HCT116 (cell line): Measurements from ENCODE around the gene PNRC2. TPM values are rescaled to one million over a fixed set of nuclear protein-coding genes. Genes with fewer than 3 reads are reported as not detected.

Source experiments
- ATAC-seq: fragments of 200-7000 bp; cut with Tn5 transposase; 2 replicates; pipeline ENCODE4 v1.9.1; 2020; ENCODE audit warnings: mild to moderate bottlenecking, moderate library complexity
- BruUV-seq: library from RNA; stranded (reverse); fragments of 400-500 nt; replicated peaks from 2 replicates; lab custom pipeline; 2021; lab: Mats Ljungman, UMichigan
- CTCF ChIA-PET: fragments of 300-600 bp; sonication (Branson Sonifier 250); formaldehyde crosslinking; loops from one replicate; lab custom pipeline; 2021; ENCODE audit warnings: antibody characterized with exemption; lab: Charles Lee
- POLR2A ChIA-PET: fragments of 300-600, 350-600 bp; sonication (Branson Sonifier 250); formaldehyde crosslinking; loops from one replicate; lab custom pipeline; 2021; ENCODE audit warnings: antibody characterized with exemption; lab: Charles Lee
- RAD21 ChIA-PET, 2 experiments: fragments of 300-600 bp; sonication (Branson Sonifier 250); formaldehyde crosslinking; loops; one replicate each; lab custom pipeline; 2023; ENCODE audit warnings: low total read pairs in 2 of 2; ENCODE audit not compliant: uncharacterized antibody in 2 of 2, unreplicated experiment in 2 of 2, low non-redundant PET in 1 of 2; lab: Charles Lee
- DNase-seq: peaks from one replicate; pipeline ENCODE4 v3.0.0-alpha.2; 2010; ENCODE audit warnings: low read depth, low spot score
- H2AFZ ChIP-seq: fragments of 200-600 bp; shearing (Covaris generic), sonication (generic); 2 replicates; pipeline ENCODE4 v1.6.1; 2017; ENCODE audit warnings: low read depth, mixed run types, mixed read lengths, antibody characterized with exemption, low read length; ENCODE audit not compliant: poor library complexity, severe bottlenecking
- H3K27ac ChIP-seq: 2 replicates; pipeline ENCODE4 v1.5.1; 2012; ENCODE audit warnings: low read depth, low read length
- H3K27me3 ChIP-seq: fragments of 200-600 bp; sonication (generic); 2 replicates; pipeline ENCODE4 v1.6.1; 2016; ENCODE audit warnings: mixed run types, low read length, mixed read lengths; ENCODE audit not compliant: insufficient read depth
- H3K36me3 ChIP-seq, 2 experiments: fragments of 200-500 bp in 1 of 2; fragments of 200-600 bp in 1 of 2; sonication (Bioruptor generic) in 1 of 2; sonication (generic) in 1 of 2; 2 replicates each; pipeline versions ENCODE4 v1.5.1 to v1.6.1; 2014 to 2016; ENCODE audit warnings: low read length in 2 of 2, inconsistent platforms in 1 of 2, mixed read lengths in 1 of 2, mixed run types in 1 of 2; ENCODE audit not compliant: insufficient read depth in 2 of 2, control insufficient read depth in 1 of 2
- H3K4me1 ChIP-seq, 2 experiments: fragments of 200-600 bp in 1 of 2; sonication (generic) in 1 of 2; 2 replicates each; pipeline versions ENCODE4 v1.5.1 to v1.6.1; 2012 to 2017; ENCODE audit warnings: low read length in 2 of 2, inconsistent platforms in 1 of 2, mild to moderate bottlenecking in 1 of 2, mixed read lengths in 1 of 2, mixed run types in 1 of 2, moderate library complexity in 1 of 2; ENCODE audit not compliant: insufficient read depth in 2 of 2, control insufficient read depth in 1 of 2
- H3K4me2 ChIP-seq: fragments of 200-600 bp; sonication (generic); 2 replicates; pipeline ENCODE4 v1.6.1; 2017; ENCODE audit warnings: mixed run types, low read length, mixed read lengths
- H3K4me3 ChIP-seq, 2 experiments: fragments of 200-600 bp in 1 of 2; sonication (generic) in 1 of 2; replicated peaks in 1 of 2; 2 replicates each; pipeline ENCODE4 v1.5.1; 2011 to 2016; ENCODE audit warnings: low read length in 2 of 2, control low read depth in 1 of 2, low read depth in 1 of 2, mild to moderate bottlenecking in 1 of 2, mixed read lengths in 1 of 2, mixed run types in 1 of 2
- H3K79me2 ChIP-seq: fragments of 200-600 bp; sonication (generic); 2 replicates; pipeline ENCODE4 v1.6.1; 2017; ENCODE audit warnings: mild to moderate bottlenecking, mixed run types, low read length, moderate library complexity, mixed read lengths; ENCODE audit not compliant: insufficient read depth
- H3K9ac ChIP-seq: fragments of 200-600 bp; sonication (generic); 2 replicates; pipeline ENCODE4 v1.6.1; 2016; ENCODE audit warnings: low read length, mixed read lengths
- H3K9me2 ChIP-seq: fragments of 200-600 bp; sonication (generic), shearing (Covaris generic); 2 replicates; pipeline ENCODE4 v1.6.1; 2017; ENCODE audit warnings: mixed run types, mild to moderate bottlenecking, moderate library complexity; ENCODE audit not compliant: insufficient read depth
- H3K9me3 ChIP-seq, 2 experiments: fragments of 200-500 bp in 1 of 2; fragments of 200-600 bp in 1 of 2; sonication (Bioruptor generic) in 1 of 2; sonication (generic) in 1 of 2; 2 replicates each; pipeline ENCODE4 v1.6.1; 2014 to 2017; ENCODE audit warnings: low read length in 2 of 2, mixed read lengths in 2 of 2, inconsistent platforms in 1 of 2, low read depth in 1 of 2, mild to moderate bottlenecking in 1 of 2, mixed run types in 1 of 2, moderate library complexity in 1 of 2; ENCODE audit not compliant: control insufficient read depth in 1 of 2, insufficient read depth in 1 of 2
- H4K20me1 ChIP-seq: fragments of 200-600 bp; sonication (generic), shearing (Covaris generic); 2 replicates; pipeline ENCODE4 v1.6.1; 2017; ENCODE audit warnings: mixed run types, mild to moderate bottlenecking, moderate library complexity; ENCODE audit not compliant: insufficient read depth
- EGR1 ChIP-seq: IDR thresholded peaks from 2 replicates; pipeline ENCODE4 v1.6.1; 2012; ENCODE audit warnings: low read depth
- EZH2 ChIP-seq: fragments of 200-600 bp; sonication (generic); IDR thresholded peaks from 2 replicates; pipeline ENCODE4 v1.6.1; 2017; ENCODE audit warnings: antibody characterized with exemption, mixed run types
- EZH2phosphoT487 ChIP-seq: fragments of 200-600 bp; IDR thresholded peaks from 2 replicates; pipeline ENCODE4 v1.6.1; 2018; ENCODE audit warnings: antibody characterized with exemption, borderline replicate concordance
- JUND ChIP-seq: IDR thresholded peaks from 2 replicates; pipeline ENCODE4 v1.6.1; 2012
- POLR2AphosphoS5 ChIP-seq: IDR thresholded peaks from 2 replicates; pipeline ENCODE4 v1.6.1; 2011; ENCODE audit warnings: mild to moderate bottlenecking, low read depth, low read length, moderate library complexity
- SIN3A ChIP-seq: IDR thresholded peaks from 2 replicates; pipeline ENCODE4 v1.6.1; 2012; ENCODE audit warnings: low read depth
- ZNF274 ChIP-seq: fragments of 200-500 bp; sonication (Bioruptor generic); IDR thresholded peaks from 2 replicates; pipeline ENCODE4 v1.6.1; 2014; ENCODE audit warnings: mild to moderate bottlenecking, low read depth, low read length, inconsistent platforms
- intact Hi-C: fragments of 100-400 bp; cut with micrococcal nuclease; formaldehyde crosslinking; loops from 2 replicates; pipeline ENCODE4 v1.10.0; 2022
- total RNA-seq: library from RNA; stranded (reverse); gene quantifications from one replicate; pipeline ENCODE4 v1.2.1, GENCODE V29; 2021; ENCODE audit not compliant: unreplicated experiment
- TF ChIP-seq, protein P1 (sequence below): IDR thresholded peaks from 2 replicates; pipeline ENCODE4 v1.6.1; 2012
- TF ChIP-seq, protein P2 (sequence below): IDR thresholded peaks from 2 replicates; pipeline ENCODE4 v1.6.1; 2011; ENCODE audit warnings: mild to moderate bottlenecking, low read length, moderate library complexity; ENCODE audit not compliant: insufficient replicate concordance; ENCODE audit errors: extremely low read depth

The PNRC2 gene
- total RNA-seq, 1 experiment from 2014 or later = 92.1 TPM

GRCh38 chr1:23963617-23964234, 4.1 kb downstream of the PNRC2 start:
- TF ChIP-seq POLR2AphosphoS5 (peak; percentile 65), ZNF274 (no peak), EZH2phosphoT487 (no peak), SIN3A (peak; percentile 12; the same call in 1 of the 2 replicates), EZH2 (no peak), EGR1 (0 out of 2 replicates have a peak, but pooled peaks have one; percentile 22), JUND (no peak)
- TF ChIP-seq, protein P1, sequence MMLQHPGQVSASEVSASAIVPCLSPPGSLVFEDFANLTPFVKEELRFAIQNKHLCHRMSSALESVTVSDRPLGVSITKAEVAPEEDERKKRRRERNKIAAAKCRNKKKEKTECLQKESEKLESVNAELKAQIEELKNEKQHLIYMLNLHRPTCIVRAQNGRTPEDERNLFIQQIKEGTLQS = no peak
- TF ChIP-seq, protein P2, sequence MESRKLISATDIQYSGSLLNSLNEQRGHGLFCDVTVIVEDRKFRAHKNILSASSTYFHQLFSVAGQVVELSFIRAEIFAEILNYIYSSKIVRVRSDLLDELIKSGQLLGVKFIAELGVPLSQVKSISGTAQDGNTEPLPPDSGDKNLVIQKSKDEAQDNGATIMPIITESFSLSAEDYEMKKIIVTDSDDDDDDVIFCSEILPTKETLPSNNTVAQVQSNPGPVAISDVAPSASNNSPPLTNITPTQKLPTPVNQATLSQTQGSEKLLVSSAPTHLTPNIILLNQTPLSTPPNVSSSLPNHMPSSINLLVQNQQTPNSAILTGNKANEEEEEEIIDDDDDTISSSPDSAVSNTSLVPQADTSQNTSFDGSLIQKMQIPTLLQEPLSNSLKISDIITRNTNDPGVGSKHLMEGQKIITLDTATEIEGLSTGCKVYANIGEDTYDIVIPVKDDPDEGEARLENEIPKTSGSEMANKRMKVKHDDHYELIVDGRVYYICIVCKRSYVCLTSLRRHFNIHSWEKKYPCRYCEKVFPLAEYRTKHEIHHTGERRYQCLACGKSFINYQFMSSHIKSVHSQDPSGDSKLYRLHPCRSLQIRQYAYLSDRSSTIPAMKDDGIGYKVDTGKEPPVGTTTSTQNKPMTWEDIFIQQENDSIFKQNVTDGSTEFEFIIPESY = no peak
- TF ChIP-seq, all 23 proteins: peak for 3
- Histone ChIP-seq H3K4me3 (no peak overlapping the region), H3K27ac (peak overlapping the region; percentile 16; the same call in 1 of the 2 replicates), H3K27me3 (no peaks in the 10 kb centered on the region), H3K9me2 (no peaks in the 10 kb centered on the region), H3K9ac (no peak overlapping the region), H3K36me3 (peaks cover 23 to 36% of the 10 kb centered on the region in 2 experiments), H3K79me2 (peaks cover 69% of the 10 kb centered on the region), H3K4me1 (peaks cover 4 to 11% of the 10 kb centered on the region in 2 experiments), H4K20me1 (no peaks in the 10 kb centered on the region; the same call in 1 of the 2 replicates), H3K4me2 (no peak overlapping the region), H3K9me3 (no peaks in the 10 kb centered on the region), H2AFZ (no peak overlapping the region)
- DNase-seq (no peak), ATAC-seq (no peak)
- CTCF ChIA-PET = interaction anchor here (1.0 kb wide), 1 partner anchor 16 kb away, joined by 3 read pairs; no protein-coding TSS in a partner anchor
- BruUV-seq = no TSS peak
- intact Hi-C loops = no loop called here
- POLR2A ChIA-PET = interaction anchor here (0.6 to 1.4 kb wide), 3 partner anchors 12 to 174 kb away, joined by 3 to 6 read pairs (median 5); partner anchors contain the start of gene SRSF10
- RAD21 ChIA-PET = no interaction called here
